Measurements from ENCODE around the gene DAAM1. TPM values are rescaled to one million over a fixed set of nuclear protein-coding genes. Genes with fewer than 3 reads are reported as not detected.

The DAAM1 gene
- total RNA-seq, 1 experiment from 2014 or later: 30.4 TPM

DNA sequence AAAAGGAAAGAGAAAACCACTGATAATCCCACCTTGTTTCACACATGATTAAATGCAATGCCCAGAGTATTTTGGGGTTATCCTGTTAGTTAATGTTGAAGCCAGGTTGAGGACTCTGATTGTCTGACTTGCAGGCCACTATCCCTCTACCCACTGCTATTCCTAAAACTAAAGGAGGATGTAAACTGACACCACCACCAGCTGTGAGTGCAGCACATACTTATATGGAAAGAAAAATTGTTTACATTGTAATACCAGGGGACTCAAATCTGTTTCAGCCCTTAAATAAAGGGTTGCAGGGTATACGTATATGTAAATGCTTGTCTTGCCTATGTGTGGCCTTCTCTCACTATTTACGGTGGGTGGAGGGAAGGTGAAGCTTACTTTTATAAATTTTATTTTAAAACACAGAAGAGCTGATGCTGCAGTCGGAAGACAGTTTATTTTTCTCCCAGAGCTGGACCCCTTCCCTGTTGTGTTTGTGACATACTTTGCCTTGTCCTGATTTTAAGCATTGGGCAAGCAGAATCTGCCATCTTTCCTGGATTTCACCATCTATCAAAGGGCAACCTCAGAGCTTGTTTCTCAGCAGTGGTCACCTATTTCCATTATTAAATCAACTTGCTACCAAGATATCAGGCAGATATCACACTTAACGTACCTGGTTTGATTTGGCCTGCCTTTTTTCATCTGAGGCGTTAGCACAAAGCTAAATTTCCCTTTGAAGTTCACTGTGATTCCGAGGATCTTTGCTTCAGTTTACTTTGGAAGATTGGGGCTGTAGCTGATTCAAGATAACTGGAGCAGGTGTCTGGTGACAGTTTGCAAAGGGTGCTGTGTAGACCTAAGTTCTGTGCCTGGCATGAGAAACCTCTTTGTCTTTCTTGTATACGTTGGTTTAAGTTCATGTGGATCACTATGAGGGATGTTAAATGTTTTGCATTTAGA lies 25.2 kb downstream of the DAAM1 start:
- Mint-ChIP-seq H3K4me1 (peaks cover 51% of the 10 kb centered on the region), H3K27ac (peak overlapping the region; percentile 13; the same call in 1 of the 2 replicates), H3K4me3 (no peak overlapping the region), H3K27me3 (ENCODE audit: low read depth) (no peaks in the 10 kb centered on the region), H3K9me3 (no peaks in the 10 kb centered on the region), H3K36me3 (no peaks in the 10 kb centered on the region)
- ChIA-PET CTCF (no interaction called here), POLR2A (interaction anchor here (1.4 kb wide), 1 partner anchor 25 kb away, joined by 4 read pairs; the partner anchor contains the start of gene DAAM1)
- ATAC-seq: no peak; the same call in 1 of the 2 replicates
- DNase-seq (ENCODE audit: low spot score): no peak
- TF ChIP-seq CREM (CRISPR knock-in tag; IDR thresholded peaks at IDR 0.05) (no peak), ZNF138 (CRISPR knock-in tag; conservative IDR thresholded peaks at IDR 0.05) (no peak), PRRX2 (CRISPR knock-in tag; IDR thresholded peaks at IDR 0.05) (no peak), NFATC4 (CRISPR knock-in tag; IDR thresholded peaks at IDR 0.05) (no peak)
- TF ChIP-seq, protein P1, sequence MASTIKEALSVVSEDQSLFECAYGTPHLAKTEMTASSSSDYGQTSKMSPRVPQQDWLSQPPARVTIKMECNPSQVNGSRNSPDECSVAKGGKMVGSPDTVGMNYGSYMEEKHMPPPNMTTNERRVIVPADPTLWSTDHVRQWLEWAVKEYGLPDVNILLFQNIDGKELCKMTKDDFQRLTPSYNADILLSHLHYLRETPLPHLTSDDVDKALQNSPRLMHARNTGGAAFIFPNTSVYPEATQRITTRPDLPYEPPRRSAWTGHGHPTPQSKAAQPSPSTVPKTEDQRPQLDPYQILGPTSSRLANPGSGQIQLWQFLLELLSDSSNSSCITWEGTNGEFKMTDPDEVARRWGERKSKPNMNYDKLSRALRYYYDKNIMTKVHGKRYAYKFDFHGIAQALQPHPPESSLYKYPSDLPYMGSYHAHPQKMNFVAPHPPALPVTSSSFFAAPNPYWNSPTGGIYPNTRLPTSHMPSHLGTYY (CRISPR knock-in tag; IDR thresholded peaks at IDR 0.05): no peak
- TF ChIP-seq, protein P2, sequence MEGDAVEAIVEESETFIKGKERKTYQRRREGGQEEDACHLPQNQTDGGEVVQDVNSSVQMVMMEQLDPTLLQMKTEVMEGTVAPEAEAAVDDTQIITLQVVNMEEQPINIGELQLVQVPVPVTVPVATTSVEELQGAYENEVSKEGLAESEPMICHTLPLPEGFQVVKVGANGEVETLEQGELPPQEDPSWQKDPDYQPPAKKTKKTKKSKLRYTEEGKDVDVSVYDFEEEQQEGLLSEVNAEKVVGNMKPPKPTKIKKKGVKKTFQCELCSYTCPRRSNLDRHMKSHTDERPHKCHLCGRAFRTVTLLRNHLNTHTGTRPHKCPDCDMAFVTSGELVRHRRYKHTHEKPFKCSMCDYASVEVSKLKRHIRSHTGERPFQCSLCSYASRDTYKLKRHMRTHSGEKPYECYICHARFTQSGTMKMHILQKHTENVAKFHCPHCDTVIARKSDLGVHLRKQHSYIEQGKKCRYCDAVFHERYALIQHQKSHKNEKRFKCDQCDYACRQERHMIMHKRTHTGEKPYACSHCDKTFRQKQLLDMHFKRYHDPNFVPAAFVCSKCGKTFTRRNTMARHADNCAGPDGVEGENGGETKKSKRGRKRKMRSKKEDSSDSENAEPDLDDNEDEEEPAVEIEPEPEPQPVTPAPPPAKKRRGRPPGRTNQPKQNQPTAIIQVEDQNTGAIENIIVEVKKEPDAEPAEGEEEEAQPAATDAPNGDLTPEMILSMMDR (IDR thresholded peaks at IDR 0.05): no peak
- TF ChIP-seq, protein P3, sequence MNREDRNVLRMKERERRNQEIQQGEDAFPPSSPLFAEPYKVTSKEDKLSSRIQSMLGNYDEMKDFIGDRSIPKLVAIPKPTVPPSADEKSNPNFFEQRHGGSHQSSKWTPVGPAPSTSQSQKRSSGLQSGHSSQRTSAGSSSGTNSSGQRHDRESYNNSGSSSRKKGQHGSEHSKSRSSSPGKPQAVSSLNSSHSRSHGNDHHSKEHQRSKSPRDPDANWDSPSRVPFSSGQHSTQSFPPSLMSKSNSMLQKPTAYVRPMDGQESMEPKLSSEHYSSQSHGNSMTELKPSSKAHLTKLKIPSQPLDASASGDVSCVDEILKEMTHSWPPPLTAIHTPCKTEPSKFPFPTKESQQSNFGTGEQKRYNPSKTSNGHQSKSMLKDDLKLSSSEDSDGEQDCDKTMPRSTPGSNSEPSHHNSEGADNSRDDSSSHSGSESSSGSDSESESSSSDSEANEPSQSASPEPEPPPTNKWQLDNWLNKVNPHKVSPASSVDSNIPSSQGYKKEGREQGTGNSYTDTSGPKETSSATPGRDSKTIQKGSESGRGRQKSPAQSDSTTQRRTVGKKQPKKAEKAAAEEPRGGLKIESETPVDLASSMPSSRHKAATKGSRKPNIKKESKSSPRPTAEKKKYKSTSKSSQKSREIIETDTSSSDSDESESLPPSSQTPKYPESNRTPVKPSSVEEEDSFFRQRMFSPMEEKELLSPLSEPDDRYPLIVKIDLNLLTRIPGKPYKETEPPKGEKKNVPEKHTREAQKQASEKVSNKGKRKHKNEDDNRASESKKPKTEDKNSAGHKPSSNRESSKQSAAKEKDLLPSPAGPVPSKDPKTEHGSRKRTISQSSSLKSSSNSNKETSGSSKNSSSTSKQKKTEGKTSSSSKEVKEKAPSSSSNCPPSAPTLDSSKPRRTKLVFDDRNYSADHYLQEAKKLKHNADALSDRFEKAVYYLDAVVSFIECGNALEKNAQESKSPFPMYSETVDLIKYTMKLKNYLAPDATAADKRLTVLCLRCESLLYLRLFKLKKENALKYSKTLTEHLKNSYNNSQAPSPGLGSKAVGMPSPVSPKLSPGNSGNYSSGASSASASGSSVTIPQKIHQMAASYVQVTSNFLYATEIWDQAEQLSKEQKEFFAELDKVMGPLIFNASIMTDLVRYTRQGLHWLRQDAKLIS (CRISPR knock-in tag; IDR thresholded peaks at IDR 0.05; ENCODE audit: borderline replicate concordance): no peak

DNA sequence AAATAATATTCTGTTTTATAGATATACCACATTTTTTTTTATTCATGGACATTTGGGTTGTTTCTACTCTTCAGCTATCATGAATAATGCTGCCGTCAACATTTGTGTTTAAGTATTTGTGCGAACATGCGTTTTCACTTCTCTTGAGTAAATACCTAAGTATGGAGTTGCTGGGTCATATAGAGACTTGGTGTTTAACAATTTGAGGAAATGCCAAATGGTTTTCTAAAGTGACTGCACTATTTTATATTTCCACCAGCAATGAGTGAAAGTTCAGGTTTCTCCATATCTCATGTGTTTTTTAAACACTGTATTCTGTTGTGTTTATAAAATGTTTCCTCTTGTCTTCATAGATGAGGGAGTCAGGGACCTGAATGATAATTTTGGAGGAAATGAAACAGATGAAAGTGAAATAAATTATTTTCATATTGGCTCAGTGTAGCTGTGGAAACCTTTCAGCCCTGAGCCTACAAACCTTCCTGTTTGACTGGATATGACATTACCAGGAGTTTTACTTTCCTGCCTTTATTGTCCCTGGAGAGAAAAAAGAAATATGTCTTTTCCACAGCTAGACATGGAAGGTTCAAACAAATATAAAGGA lies 26.3 kb downstream of the DAAM1 start:
- no peaks in the 10 kb centered on the region for H3K9me3 Mint-ChIP-seq
- ChIA-PET POLR2A (no interaction called here), CTCF (no interaction called here)
- no peak overlapping the region for H3K27ac Mint-ChIP-seq
- H3K27me3 Mint-ChIP-seq (ENCODE audit: low read depth): no peaks in the 10 kb centered on the region
- TF ChIP-seq, protein P4, sequence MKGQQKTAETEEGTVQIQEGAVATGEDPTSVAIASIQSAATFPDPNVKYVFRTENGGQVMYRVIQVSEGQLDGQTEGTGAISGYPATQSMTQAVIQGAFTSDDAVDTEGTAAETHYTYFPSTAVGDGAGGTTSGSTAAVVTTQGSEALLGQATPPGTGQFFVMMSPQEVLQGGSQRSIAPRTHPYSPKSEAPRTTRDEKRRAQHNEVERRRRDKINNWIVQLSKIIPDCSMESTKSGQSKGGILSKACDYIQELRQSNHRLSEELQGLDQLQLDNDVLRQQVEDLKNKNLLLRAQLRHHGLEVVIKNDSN (CRISPR knock-in tag; IDR thresholded peaks at IDR 0.05): no peak
- TF ChIP-seq, protein P5, sequence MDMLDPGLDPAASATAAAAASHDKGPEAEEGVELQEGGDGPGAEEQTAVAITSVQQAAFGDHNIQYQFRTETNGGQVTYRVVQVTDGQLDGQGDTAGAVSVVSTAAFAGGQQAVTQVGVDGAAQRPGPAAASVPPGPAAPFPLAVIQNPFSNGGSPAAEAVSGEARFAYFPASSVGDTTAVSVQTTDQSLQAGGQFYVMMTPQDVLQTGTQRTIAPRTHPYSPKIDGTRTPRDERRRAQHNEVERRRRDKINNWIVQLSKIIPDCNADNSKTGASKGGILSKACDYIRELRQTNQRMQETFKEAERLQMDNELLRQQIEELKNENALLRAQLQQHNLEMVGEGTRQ (CRISPR knock-in tag; IDR thresholded peaks at IDR 0.05): no peak
- DNase-seq (ENCODE audit: low spot score) (no peak), ATAC-seq (no peak)
- H3K4me1 Mint-ChIP-seq: peaks cover 51% of the 10 kb centered on the region
- H3K4me3 Mint-ChIP-seq: no peak overlapping the region
- no peaks in the 10 kb centered on the region for H3K36me3 Mint-ChIP-seq

DNA sequence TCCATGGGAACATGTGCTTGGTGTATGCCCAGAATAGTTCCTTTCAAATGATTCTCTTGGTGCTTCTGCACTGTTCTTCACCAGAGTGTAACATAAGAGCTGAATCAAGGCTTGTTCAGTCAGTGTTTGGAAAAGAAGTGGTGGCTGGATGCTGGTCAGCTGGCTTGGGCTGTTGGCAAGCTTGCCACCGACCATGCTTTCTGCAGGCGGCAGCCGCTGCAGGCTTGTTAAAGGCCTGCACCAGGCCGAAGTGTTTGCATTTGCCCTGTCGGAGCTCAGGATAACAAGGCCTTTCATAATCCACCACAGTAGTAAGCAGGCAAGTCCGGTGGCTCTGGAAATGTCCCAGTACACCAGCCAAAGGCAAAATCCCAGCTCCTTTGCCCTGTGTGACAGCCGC lies 26.9 kb downstream of the DAAM1 start:
- ChIA-PET POLR2A (no interaction called here), CTCF (no interaction called here)
- DNase-seq (ENCODE audit: low spot score): no peak
- Mint-ChIP-seq H3K4me1 (peaks cover 49% of the 10 kb centered on the region), H3K4me3 (no peak overlapping the region), H3K27me3 (ENCODE audit: low read depth) (no peaks in the 10 kb centered on the region), H3K9me3 (peaks cover 4% of the 10 kb centered on the region; the same call in 1 of the 2 replicates), H3K27ac (peak overlapping the region; percentile 37; the same call in 1 of the 2 replicates), H3K36me3 (no peaks in the 10 kb centered on the region)
- TF ChIP-seq, protein P6, sequence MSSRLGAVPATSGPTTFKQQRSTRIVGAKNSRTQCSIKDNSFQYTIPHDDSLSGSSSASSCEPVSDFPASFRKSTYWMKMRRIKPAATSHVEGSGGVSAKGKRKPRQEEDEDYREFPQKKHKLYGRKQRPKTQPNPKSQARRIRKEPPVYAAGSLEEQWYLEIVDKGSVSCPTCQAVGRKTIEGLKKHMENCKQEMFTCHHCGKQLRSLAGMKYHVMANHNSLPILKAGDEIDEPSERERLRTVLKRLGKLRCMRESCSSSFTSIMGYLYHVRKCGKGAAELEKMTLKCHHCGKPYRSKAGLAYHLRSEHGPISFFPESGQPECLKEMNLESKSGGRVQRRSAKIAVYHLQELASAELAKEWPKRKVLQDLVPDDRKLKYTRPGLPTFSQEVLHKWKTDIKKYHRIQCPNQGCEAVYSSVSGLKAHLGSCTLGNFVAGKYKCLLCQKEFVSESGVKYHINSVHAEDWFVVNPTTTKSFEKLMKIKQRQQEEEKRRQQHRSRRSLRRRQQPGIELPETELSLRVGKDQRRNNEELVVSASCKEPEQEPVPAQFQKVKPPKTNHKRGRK (CRISPR knock-in tag; IDR thresholded peaks at IDR 0.05; ENCODE audit: borderline replicate concordance): no peak
- TF ChIP-seq GABPB1 (CRISPR knock-in tag; IDR thresholded peaks at IDR 0.05) (0 out of 2 replicates have a peak, but pooled peaks have one; percentile 24), ETV6 (CRISPR knock-in tag; IDR thresholded peaks at IDR 0.05) (no peak), JUN (CRISPR knock-in tag; IDR thresholded peaks at IDR 0.05) (no peak), JAZF1 (CRISPR knock-in tag; IDR thresholded peaks at IDR 0.05) (no peak)
- TF ChIP-seq, protein P7, sequence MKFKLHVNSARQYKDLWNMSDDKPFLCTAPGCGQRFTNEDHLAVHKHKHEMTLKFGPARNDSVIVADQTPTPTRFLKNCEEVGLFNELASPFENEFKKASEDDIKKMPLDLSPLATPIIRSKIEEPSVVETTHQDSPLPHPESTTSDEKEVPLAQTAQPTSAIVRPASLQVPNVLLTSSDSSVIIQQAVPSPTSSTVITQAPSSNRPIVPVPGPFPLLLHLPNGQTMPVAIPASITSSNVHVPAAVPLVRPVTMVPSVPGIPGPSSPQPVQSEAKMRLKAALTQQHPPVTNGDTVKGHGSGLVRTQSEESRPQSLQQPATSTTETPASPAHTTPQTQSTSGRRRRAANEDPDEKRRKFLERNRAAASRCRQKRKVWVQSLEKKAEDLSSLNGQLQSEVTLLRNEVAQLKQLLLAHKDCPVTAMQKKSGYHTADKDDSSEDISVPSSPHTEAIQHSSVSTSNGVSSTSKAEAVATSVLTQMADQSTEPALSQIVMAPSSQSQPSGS (CRISPR knock-in tag; IDR thresholded peaks at IDR 0.05; ENCODE audit: borderline replicate concordance, low read depth): no peak
- no peak for ATAC-seq
